T-helper 2 cell (primary cell): Measurements from ENCODE around the gene CD58.

Experiments used
- DNase-seq, 5 experiments: peaks; one replicate each; pipeline versions ENCODE4 v3.0.0 to v3.0.0-alpha.2; 2012 to 2022

CD58 gene

GRCh38 chr1:116465845-116466685 is 104.8 kb downstream of the CD58 start:
- DNase-seq: no peak

GRCh38 chr1:116465477-116465844 is 105.4 kb downstream of the CD58 start:
- no peak for DNase-seq
